Right renal pelvis (tissue), 4 donors: ENCODE results near the gene ADGRG6. TPM values are rescaled to one million over a fixed set of nuclear protein-coding genes. Genes with fewer than 3 reads are reported as not detected.

Experiments used
- DNase-seq, 4 donors: peaks; one replicate each; pipeline ENCODE4 v3.0.0-alpha.2; 2013; ENCODE audit warnings: low read depth in 4 of 4, low spot score in 3 of 4, missing footprints in 1 of 4
- polyA plus RNA-seq, 4 donors: library from polyadenylated mRNA; unstranded; fragments of 120-200 nt; gene quantifications; one replicate each; pipeline ENCODE4 v1.2.1, GENCODE V29; 2013; ENCODE audit not compliant: insufficient read length in 4 of 4

ADGRG6 gene
- polyA plus RNA-seq, 4 donors: 31.5 to 38.3 (median 32.4) TPM

DNA sequence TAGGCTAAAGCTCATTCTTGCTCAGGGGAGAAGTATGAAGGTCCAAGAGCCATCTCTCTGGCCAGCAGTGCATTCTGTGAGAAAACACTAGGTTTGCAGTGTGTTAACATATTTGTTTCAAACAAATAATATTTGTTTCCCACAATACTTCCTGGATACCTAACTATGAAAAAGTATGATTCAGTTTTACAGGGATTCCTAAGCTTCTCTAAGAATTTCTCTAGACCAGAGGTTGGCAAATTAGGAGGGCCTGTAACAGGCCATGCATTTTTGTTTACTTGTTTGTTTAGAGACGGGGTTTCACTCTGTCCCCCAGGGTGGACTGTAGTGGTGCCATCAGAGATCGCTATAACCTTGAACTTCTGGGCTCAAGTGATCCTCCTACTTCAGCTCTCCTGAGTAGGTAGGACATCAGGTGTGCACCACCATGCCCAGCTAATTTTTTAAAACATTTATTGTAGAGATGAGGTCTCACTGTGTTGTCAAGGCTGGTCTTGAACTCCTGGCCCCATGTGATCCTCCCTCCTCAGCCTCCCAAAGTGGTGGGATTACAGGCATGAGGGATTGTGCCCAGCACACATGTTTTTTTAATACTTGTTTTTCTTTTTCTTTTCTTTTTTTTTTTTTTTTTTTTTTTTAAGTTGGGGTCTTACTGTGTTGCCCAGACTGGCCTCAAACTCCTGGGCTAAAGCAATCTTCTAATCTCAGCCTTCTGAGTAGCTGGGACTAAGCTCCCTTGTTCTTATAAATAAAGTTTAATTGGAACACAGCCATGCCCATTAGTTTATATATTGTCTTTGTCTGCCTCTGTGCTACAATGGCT lies 71.7 kb downstream of the ADGRG6 start:
- no peak for DNase-seq

DNA sequence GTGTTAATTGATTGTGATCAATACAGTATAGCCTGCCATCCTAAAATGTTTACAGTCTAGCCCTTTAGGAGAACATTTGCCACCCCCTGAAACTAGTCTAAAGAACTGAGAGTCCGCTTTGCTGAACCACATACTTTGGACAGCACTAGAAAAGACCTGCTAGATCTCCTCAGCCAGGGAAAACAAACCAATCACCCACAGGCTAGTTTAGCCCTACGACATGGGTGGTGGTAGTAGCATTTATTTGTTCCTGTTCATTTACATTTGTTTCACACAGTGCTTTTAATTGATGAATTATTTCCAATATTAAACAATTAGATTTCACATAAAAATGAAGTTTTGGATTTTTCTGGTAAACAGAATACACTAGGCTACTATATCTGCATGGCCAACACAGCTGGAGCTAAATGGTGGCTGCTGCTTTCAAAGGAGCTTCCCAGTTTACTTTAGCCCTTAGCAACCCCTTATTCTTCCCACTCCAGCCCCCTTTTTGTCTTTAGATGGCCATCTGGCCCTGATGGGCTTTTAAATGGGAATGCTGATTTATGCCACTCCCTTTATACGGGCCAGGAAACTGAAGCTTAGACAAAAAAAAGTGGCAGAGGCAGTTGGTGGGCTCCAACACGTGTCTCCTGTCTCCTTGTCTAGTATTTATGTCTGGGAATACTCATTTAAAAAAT lies 72.4 kb downstream of the ADGRG6 start:
- DNase-seq: no peak

DNA sequence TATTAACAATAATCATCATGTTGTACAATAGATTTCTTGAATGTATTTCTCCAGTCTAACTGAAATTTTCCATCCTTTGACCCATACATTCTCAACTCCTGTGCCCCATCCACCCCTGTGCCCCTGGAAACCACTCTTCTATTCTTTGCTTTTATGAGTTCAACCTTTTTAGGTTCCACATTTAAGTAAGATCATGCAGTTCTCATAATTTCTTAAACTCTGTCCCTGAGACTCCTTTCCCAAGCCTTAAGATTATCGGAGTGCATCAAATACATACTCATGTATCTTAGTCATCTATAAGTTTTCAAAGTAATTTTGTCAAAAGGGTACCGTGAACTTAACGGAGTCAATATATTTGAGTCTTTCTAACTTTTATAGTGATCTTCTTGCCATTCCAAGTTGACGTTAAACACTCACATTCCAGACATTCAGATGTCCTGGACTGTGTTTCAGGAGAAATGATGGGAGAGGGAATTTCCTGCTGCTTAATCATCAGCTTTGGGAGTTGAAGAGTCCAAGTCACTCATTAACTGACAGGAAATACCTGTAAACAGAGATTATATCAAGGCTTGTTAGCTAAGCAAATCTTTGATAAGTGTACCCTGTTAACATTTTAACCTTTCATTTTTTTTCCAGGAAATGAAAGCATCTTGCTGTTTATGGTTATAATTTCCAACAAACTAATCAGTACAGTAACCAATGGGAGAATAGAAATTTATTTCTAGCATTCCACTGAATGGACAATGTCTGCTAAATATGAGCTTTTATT lies 73.3 kb downstream of the ADGRG6 start:
- peak in 3 of 4 donors; percentile 33 to 58 (median 53) for DNase-seq

DNA sequence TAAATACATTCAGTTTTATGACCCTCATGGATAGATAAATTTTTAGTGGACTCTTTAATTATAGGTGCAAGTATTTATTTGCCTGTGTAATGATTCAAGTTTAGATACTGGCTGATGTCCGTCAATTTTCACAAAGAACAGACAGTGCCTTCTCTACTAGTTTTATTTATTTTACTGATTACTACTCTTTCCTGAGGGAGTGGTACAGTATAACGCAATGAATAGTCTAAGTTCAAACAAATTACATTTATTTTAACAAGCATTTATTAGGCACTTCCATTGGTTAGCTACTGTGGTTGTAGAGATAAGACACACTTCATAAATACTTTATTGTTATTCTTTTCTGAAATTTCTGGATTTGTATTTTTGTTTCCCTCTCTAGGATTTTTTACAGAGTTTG lies 74.3 kb downstream of the ADGRG6 start:
- DNase-seq: no peak

DNA sequence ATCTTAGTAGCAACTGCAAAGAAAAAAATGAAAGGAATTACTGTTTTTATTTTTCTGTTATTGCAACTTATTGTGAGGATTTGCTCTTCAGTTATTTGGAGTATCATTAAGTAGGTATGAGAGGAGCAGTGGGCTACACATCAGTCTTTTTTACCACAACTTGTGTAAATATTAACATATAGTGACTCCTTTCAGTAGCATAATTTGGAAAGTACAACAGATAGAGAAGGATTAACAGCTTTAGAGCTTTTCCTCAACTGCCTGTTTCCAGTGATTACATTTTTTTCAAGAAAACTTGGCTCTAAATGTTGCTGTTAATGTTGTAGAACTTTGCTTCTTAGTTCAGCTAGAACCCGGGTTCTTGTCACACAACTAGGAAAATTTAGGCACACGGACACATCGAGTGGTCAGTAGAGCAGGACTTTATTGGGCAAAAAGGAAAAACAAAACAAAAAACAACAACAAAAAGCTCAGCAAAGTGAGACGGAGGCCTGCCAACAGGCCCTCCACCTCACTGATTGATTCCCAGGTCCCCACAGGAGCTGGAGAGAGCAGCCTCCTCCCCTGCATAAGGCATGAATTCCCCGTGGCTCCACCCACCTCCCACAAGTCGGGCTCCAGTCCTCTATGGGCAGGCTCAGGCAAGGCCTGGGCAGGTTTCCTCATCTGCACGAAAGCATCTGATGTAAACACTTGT lies 75.1 kb downstream of the ADGRG6 start:
- no peak for DNase-seq

DNA sequence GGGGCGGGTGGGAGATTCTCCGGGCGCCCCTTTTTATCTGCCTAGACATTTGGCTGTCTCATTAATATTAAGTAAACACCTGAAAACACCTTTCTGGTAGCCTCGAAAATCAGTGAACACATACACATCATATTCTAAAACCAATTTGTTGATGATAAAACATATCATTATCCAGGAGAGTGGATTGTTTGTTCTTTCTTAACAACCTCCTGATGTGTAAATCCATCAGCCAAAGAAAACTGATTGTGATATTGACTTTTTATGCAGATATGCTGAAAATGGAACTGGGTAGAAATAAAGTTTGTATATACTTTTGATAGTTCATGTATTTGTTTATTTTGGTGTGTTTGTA lies 75.7 kb downstream of the ADGRG6 start:
- no peak for DNase-seq

DNA sequence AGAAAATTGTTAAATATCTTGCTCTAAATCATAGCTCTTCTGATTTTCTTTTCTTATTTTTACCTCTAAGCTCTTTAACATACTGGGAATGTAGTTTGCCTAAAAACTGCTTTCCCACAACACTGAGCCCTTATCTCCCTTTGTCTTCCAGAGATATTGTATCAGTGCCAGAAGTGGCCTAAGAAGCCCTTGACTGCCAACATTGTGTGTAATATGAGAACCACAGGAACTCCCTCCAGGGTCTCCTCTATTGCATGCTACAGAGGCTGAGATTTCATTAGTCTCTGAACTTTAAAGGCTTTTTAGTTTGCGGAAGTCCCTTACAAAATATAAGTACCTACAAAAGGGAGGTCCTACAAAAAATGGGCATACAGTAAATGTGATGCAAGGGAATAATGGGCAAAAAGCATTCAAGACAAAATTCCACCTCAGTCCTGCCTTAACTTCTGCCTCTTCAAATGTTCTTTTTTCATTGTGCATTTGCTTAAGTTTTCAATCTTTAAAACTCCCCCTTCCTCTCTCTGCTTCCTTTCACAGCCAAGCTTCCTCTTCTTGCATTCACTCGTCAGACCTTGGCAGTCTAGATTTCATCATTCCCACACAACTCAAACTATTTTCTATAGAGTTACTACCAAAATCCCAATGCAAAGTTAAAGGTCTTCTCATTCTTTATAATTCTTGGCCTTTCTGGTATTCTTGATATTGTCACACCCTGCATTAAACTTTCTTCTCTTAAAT lies 76.5 kb downstream of the ADGRG6 start:
- DNase-seq: peak in 1 of 4 donors; percentile 28

DNA sequence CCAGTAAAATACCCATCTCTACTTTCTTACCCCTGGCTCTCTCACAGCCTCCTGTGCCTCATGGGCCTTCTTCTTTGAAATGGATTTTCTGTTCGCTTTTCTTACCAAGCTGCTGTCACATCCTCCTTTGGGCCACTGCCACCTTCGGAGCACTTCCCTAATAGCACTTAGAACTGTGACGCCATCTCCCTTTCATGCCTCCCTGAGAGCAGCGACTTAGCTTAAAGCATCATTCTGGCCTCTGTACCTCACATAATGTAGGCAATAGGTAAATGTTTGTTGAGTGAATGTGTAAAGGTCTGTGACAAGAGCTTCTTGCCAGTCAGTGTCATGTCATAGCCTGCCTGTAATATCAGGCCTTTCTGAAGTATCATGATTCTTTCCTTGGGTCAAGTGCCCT lies 78.8 kb downstream of the ADGRG6 start:
- no peak for DNase-seq

DNA sequence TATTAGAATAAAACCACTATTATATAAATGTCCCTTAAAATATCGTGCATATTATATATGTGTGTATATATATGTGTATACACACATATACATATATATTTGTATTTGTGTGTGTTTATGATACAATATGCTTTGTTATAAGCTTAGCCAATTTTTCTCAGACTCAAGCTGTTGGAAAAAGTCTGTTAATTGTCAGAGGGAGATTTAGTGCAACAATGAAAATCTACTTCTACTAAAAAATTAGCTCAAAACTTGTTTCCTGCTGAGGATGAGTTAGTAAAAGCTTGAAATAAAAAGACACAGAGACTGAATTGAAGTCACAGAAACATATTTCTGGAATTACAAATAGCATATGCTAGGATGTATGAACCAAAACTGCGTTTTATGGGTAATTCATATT lies 79.4 kb downstream of the ADGRG6 start:
- no peak for DNase-seq

DNA sequence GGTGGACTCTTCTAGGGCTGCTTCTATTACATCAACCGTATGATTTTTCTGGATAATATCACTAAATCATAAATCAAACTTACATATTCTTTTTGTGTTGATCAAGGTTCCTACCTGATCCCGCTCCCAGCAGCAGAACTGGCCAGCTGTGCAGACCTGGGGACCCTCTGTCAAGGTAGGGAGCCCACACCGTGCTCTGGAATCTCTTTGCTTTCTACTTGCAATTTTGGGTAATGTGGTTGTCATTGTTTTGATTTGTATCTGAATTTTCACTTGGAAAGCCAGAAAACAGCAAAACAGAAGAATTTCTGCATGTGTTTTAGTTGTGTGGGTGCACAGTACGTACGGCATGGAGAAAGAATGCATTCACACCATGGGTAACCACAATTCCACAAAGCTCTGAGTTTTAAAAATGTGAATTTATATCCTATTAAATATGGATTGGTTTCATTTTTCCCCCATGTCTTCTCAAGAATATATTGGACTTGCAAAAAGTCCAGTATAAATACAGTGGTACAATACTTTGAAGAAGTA lies 80.1 kb downstream of the ADGRG6 start:
- no peak for DNase-seq

DNA sequence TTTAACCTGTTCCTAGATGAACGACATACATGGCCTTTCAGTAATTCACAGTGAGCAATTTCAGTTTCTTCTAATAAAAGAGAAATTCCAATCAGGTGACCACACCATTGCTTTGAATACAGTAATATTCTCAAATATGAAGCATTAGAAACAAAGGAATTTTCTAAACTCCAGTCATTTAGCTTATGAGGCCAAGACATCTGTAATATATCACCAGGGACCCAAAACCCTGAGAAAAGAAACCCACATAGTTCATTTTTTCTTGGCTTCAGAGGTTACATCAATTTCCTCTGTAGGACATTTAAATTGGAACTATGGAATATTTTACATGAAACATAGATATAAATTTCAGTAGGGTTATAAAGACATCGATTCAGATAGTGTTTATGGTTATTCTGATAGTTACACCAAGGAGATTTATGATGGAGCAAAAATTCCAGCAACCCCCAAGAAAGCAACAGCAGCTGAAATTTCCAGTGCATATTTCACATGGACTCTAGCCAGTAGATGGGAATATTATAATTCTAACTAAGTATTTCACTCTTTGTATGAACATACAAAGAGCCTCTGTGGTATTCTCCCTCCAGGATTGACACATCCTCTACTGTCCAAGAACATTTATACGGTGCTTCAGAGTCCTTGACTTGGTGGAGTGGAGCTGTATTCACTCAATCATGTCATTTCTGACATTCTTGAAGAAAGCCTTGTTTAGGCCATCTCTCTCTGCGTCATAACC lies 82.9 kb downstream of the ADGRG6 start:
- no peak for DNase-seq

DNA sequence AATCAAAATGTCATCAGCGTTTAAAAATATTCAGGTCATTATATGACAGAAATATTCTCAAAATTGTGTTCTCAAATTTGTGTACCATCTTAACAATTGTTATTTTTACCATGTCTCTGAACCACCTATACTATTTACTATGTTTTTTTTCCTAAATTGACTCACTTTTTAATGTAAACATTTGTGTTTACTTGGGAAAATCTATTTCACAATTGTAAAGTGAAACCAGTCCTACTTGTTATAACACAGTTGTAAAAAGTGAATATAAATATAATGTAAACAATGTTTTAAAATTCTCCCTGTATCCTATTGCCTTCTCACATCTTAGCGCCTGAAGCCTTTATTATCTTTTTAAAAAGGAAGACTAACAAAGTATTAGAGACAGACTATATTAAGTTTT lies 83.5 kb downstream of the ADGRG6 start:
- DNase-seq: no peak

DNA sequence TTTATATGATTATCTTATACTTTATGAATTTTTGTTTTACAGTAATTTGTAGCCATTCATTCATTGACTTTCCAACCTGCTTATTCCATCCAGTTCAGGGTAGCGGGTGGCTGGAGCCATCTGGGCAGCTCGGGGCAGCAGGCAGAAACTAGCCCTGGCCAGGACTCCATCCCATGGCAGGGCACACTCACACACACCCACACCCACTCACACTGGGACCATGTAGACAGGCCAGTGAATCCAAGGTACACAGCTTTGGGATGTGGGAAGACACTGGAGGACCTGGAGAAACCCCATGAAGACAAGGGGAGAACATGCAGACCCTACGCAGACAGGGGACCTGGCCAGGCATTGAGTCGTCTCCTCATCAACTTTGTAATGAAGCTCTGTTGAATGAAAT lies 84.8 kb downstream of the ADGRG6 start:
- no peak for DNase-seq

DNA sequence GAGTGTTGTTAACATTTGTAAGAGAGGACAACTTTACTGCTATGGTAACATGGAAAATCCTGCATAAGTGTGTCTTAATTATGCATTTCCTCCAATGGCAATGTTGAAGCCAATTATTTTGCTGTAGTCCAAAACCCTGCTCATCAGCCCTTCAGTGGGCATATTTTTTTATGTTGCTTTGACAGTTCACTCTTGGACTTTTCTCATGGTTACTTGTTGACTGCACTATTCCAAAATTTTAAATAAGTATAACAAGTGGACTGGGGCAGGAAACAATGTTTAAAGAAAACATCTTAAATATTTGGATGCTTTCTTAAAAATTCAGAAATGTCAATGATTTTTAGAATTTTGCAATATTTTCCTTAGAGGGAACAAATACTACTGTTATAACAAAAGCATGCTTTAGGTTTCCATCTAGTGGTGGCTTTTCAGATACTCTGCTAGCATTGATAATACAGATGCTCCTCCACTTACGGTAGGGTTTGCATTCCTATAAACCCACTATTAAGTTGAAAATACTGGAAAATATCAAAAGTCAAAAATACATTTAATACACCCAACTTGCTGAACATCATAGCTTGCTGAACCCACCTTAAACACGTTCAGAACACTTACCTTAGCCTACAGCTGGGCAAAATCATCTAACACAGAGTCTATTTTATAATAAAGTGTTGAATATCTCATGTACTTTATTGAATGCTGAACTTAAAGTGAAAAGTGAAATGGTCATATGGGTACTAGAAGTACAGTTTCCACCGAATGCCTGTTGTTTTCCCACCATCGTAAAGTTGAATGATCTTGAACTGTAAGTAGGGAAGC lies 86.4 kb downstream of the ADGRG6 start:
- no peak for DNase-seq

DNA sequence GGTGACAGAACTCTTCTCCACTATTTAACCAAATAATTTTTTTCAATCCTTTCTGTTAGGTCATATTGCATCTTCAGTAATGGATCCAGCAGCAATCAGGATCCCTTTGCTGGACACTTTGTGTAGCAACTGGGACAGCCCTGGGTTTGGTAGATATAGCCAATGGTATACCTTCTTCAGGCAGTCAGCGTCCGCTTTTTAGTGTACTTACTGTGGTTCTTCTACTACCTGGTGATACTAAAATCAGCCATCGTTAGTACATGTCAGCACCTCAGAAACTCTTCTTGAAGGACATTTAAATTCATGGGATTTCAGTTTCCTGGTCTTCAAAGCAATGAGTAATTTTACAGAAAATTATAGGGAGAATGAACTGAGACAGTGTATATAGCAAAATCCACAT lies 93.5 kb downstream of the ADGRG6 start:
- no peak for DNase-seq

DNA sequence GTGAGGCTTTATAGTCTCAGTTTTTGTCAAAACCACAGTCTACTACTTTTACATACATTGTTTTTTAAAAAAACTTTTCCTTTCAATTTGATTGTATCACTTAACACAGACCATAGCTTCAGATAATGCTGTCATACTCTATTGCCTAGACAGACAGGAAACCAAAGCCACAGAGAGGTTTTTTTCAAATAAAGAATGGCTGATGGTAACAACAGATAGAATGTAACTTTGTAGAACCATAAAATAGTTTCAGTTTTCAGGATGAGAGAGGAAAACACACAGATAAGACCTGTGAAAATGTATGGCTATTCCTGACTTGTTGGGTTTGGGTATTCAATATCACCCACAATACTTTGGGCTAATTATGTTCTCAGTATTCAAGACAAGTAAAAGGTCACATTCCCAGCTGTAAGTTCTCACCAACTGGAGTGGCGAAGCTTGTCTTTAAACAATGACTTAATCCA lies 94.0 kb downstream of the ADGRG6 start:
- no peak for DNase-seq

DNA sequence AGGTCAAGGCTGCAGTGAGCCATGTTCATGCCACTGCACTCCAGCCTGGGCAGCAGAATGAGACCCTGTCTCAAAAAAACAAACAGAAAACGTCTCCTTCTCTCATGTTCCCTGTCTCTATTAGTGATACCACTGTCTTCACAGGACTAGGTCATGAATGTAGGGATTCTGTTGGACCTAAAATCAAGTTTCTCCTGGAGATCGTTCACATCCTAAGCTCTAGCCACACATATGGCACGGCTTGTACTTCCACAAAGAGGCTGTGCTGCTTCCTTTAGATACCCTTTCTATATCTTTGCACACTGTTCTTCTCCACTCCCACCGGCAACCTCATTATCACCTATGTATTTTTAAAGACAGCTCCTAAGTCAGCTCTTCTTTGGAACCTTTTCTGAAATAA lies 96.5 kb downstream of the ADGRG6 start:
- DNase-seq: no peak

DNA sequence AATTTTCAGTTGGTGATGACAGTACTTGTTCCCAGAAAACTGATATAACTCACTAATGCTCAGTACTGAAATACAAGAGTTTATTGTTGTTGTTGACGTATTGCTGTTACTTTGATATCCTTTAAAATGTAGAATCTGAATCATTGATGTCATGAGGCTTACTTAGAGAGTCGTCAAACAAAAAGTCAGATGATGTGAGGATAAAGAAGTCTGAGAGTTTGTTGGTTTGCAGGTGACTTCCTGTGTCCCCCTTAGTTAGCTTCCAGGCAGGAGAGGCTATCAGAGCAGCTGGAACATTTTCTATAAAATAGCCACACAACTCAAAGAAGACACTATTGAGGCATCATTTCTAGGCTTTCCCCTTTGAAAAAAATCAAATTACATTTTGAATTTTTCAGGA lies 97.9 kb downstream of the ADGRG6 start:
- DNase-seq: no peak
